ENCODE measurements around the gene ZNF532.
A peak's percentile ranks its signal among the peaks of the same experiment; 100 is the strongest.
"Not testable (repeated sequence)": the region's sequence is repeated elsewhere in the genome, so short reads cannot be mapped to it uniquely, and the experiment has no call there.

The ZNF532 gene

GRCh38 chr18:58842978-58843687 is 21.5 kb upstream of the ZNF532 start:
- Mint-ChIP-seq H3K4me3 (no peak overlapping the region), H3K4me1 (peaks cover 4% of the 10 kb centered on the region), H3K27me3 (peaks cover 48% of the 10 kb centered on the region), H3K27ac (no peak overlapping the region), H3K9me3 (no peaks in the 10 kb centered on the region), H3K36me3 (ENCODE audit: low read depth) (no peaks in the 10 kb centered on the region)
- ATAC-seq (no peak), DNase-seq (no peak)

- Mint-ChIP-seq H3K36me3 (ENCODE audit: low read depth) (no peaks in the 10 kb centered on the region), H3K27me3 (peaks cover 53% of the 10 kb centered on the region), H3K4me1 (peaks cover 4% of the 10 kb centered on the region), H3K4me3 (no peak overlapping the region), H3K27ac (no peak overlapping the region), H3K9me3 (no peaks in the 10 kb centered on the region)
- ATAC-seq (no peak), DNase-seq (no peak)
Observed at GRCh38 chr18:58843688-58844035, 21.0 kb upstream of the ZNF532 start.

GRCh38 chr18:58844871-58845270 is 19.8 kb upstream of the ZNF532 start:
- no peaks in the 10 kb centered on the region for H3K36me3 Mint-ChIP-seq (ENCODE audit: low read depth)
- H3K4me1 Mint-ChIP-seq: peaks cover 4% of the 10 kb centered on the region
- no peak overlapping the region for H3K4me3 Mint-ChIP-seq
- peaks cover 54% of the 10 kb centered on the region for H3K27me3 Mint-ChIP-seq
- H3K9me3 Mint-ChIP-seq: no peaks in the 10 kb centered on the region
- DNase-seq: no peak
- ATAC-seq: no peak
- no peak overlapping the region for H3K27ac Mint-ChIP-seq

GRCh38 chr18:58845928-58846724 is 18.6 kb upstream of the ZNF532 start:
- no peak for ATAC-seq
- no peak overlapping the region for H3K4me3 Mint-ChIP-seq
- H3K9me3 Mint-ChIP-seq: no peaks in the 10 kb centered on the region
- H3K36me3 Mint-ChIP-seq (ENCODE audit: low read depth): no peaks in the 10 kb centered on the region
- no peak for DNase-seq
- no peak overlapping the region for H3K27ac Mint-ChIP-seq
- H3K27me3 Mint-ChIP-seq: peaks cover 53% of the 10 kb centered on the region
- peaks cover 4% of the 10 kb centered on the region for H3K4me1 Mint-ChIP-seq

GRCh38 chr18:58847383-58848071 is 17.1 kb upstream of the ZNF532 start:
- Mint-ChIP-seq H3K27ac (no peak overlapping the region), H3K36me3 (ENCODE audit: low read depth) (no peaks in the 10 kb centered on the region), H3K4me1 (peaks cover 4% of the 10 kb centered on the region), H3K4me3 (peak overlapping the region; percentile 24), H3K27me3 (peaks cover 48% of the 10 kb centered on the region), H3K9me3 (no peaks in the 10 kb centered on the region)
- DNase-seq: peak; percentile 15
- no peak for ATAC-seq

GRCh38 chr18:58848685-58849084 is 16.0 kb upstream of the ZNF532 start:
- DNase-seq (no peak), ATAC-seq (no peak)
- H3K4me3 Mint-ChIP-seq: no peak overlapping the region
- H3K9me3 Mint-ChIP-seq: no peaks in the 10 kb centered on the region
- peaks cover 4% of the 10 kb centered on the region for H3K4me1 Mint-ChIP-seq
- no peak overlapping the region for H3K27ac Mint-ChIP-seq
- H3K36me3 Mint-ChIP-seq (ENCODE audit: low read depth): no peaks in the 10 kb centered on the region
- peaks cover 44% of the 10 kb centered on the region for H3K27me3 Mint-ChIP-seq

GRCh38 chr18:58850786-58851469 is 13.7 kb upstream of the ZNF532 start:
- Mint-ChIP-seq H3K27me3 (peaks cover 33% of the 10 kb centered on the region), H3K36me3 (ENCODE audit: low read depth) (no peaks in the 10 kb centered on the region), H3K9me3 (no peaks in the 10 kb centered on the region), H3K4me1 (peaks cover 4% of the 10 kb centered on the region), H3K27ac (no peak overlapping the region), H3K4me3 (no peak overlapping the region)
- DNase-seq (no peak), ATAC-seq (no peak)

- DNase-seq: no peak
- ATAC-seq: no peak
- H3K27me3 Mint-ChIP-seq: peaks cover 25% of the 10 kb centered on the region
Observed at GRCh38 chr18:58851856-58852255, 12.8 kb upstream of the ZNF532 start.

GRCh38 chr18:58852629-58853028 is 12.0 kb upstream of the ZNF532 start:
- Mint-ChIP-seq H3K36me3 (ENCODE audit: low read depth) (no peaks in the 10 kb centered on the region), H3K27ac (no peak overlapping the region), H3K9me3 (no peaks in the 10 kb centered on the region), H3K4me3 (no peak overlapping the region), H3K4me1 (no peaks in the 10 kb centered on the region), H3K27me3 (peaks cover 18% of the 10 kb centered on the region)
- ATAC-seq (no peak), DNase-seq (no peak)

More at GRCh38 chr18:58851856-58852255, 12.8 kb upstream of the ZNF532 start:
- H3K36me3 Mint-ChIP-seq (ENCODE audit: low read depth): no peaks in the 10 kb centered on the region
- no peaks in the 10 kb centered on the region for H3K9me3 Mint-ChIP-seq
- H3K4me3 Mint-ChIP-seq: no peak overlapping the region
- H3K27ac Mint-ChIP-seq: no peak overlapping the region
- H3K4me1 Mint-ChIP-seq: peaks cover 4% of the 10 kb centered on the region

GRCh38 chr18:58853561-58853960 is 11.1 kb upstream of the ZNF532 start:
- Mint-ChIP-seq H3K4me1 (no peaks in the 10 kb centered on the region), H3K27me3 (peaks cover 15% of the 10 kb centered on the region), H3K4me3 (no peak overlapping the region), H3K36me3 (ENCODE audit: low read depth) (no peaks in the 10 kb centered on the region), H3K9me3 (no peaks in the 10 kb centered on the region), H3K27ac (no peak overlapping the region)
- DNase-seq (no peak), ATAC-seq (no peak)

GRCh38 chr18:58855521-58855920 is 9.2 kb upstream of the ZNF532 start:
- H3K36me3 Mint-ChIP-seq (ENCODE audit: low read depth); H3K4me1 Mint-ChIP-seq; ATAC-seq; DNase-seq; H3K27ac Mint-ChIP-seq; H3K4me3 Mint-ChIP-seq; H3K9me3 Mint-ChIP-seq: not testable (repeated sequence)
- H3K27me3 Mint-ChIP-seq: peaks cover 15% of the 10 kb centered on the region

- Mint-ChIP-seq H3K36me3 (ENCODE audit: low read depth) (no peaks in the 10 kb centered on the region), H3K4me1 (no peaks in the 10 kb centered on the region), H3K9me3 (no peaks in the 10 kb centered on the region), H3K27ac (no peak overlapping the region), H3K27me3 (peaks cover 25% of the 10 kb centered on the region), H3K4me3 (no peak overlapping the region)
- DNase-seq (no peak), ATAC-seq (no peak)
Observed at GRCh38 chr18:58856881-58857280, 7.8 kb upstream of the ZNF532 start.

GRCh38 chr18:58858591-58859468 is 5.8 kb upstream of the ZNF532 start:
- Mint-ChIP-seq H3K27me3 (peaks cover 33% of the 10 kb centered on the region), H3K4me3 (no peak overlapping the region), H3K27ac (no peak overlapping the region), H3K9me3 (no peaks in the 10 kb centered on the region), H3K4me1 (peaks cover 5% of the 10 kb centered on the region), H3K36me3 (ENCODE audit: low read depth) (no peaks in the 10 kb centered on the region)
- DNase-seq: no peak
- ATAC-seq: no peak

GRCh38 chr18:58859907-58860306 is 4.8 kb upstream of the ZNF532 start:
- Mint-ChIP-seq H3K27me3 (peaks cover 42% of the 10 kb centered on the region), H3K4me1 (peaks cover 5% of the 10 kb centered on the region), H3K27ac (no peak overlapping the region), H3K36me3 (ENCODE audit: low read depth) (no peaks in the 10 kb centered on the region), H3K4me3 (no peak overlapping the region), H3K9me3 (no peaks in the 10 kb centered on the region)
- DNase-seq (no peak), ATAC-seq (no peak)

All from activated naive CD8-positive, alpha-beta T cell treated with anti-CD3 and anti-CD28 coated beads, Interleukin-2, amount 50 U/mL, for 24 hours (primary cell).